K562 (cell line): Measurements from ENCODE around the gene SHISAL2A. TPM values are rescaled to one million over a fixed set of nuclear protein-coding genes. Genes with fewer than 3 reads are reported as not detected.
A peak's percentile ranks its signal among the peaks of the same experiment; 100 is the strongest.

Experiments used
- ATAC-seq: fragments of 200-7000 bp; cut with Tn5 transposase; 3 replicates; pipeline ENCODE4 v1.9.1; 2020; ENCODE audit warnings: moderate library complexity
- BruUV-seq: library from RNA; stranded (reverse); fragments of 400-500 nt; replicated peaks from 2 replicates; lab custom pipeline; 2021; lab: Mats Ljungman, UMichigan
- CTCF ChIA-PET: fragments of 300-600 bp; formaldehyde crosslinking; extraction: SDS; loops from one replicate; lab custom pipeline; 2021; ENCODE audit warnings: low intra/inter-chr PET ratio; lab: Yijun Ruan, JAX
- POLR2A ChIA-PET: fragments of 300-600, 350-650 bp; sonication (Branson Sonifier 250); formaldehyde crosslinking; extraction: SDS; loops from one replicate; lab custom pipeline; 2021; ENCODE audit warnings: antibody characterized with exemption, inconsistent platforms; lab: Yijun Ruan, JAX
- DNase-seq, 4 experiments: peaks; one replicate each; pipeline versions ENCODE4 v3.0.0 to v3.0.0-alpha.2; 2011 to 2018; ENCODE audit warnings: low spot score in 3 of 4, mixed read lengths in 3 of 4; ENCODE audit errors: extremely low read depth in 1 of 4
- FAIRE-seq: peaks from 2 replicates; lab custom pipeline; 2011; peaks lifted over from hg19 to GRCh38; lab: Jason Lieb, UNC
- H2AFZ ChIP-seq: 2 replicates; pipeline ENCODE4 v1.6.0; 2011; ENCODE audit warnings: low read depth, low read length, control low read depth, inconsistent platforms
- H3K27ac ChIP-seq: fragments of 200-600 bp; 3 replicates; pipeline ENCODE4 v1.8.0; 2011; ENCODE audit warnings: low read depth, mild to moderate bottlenecking, control low read depth, inconsistent platforms, low read length, moderate library complexity, mixed read lengths; ENCODE audit errors: extremely low read depth
- H3K27me3 ChIP-seq, 2 experiments: fragments of 300-600 bp in 1 of 2; 2 replicates in 1 of 2; 3 replicates in 1 of 2; pipeline versions ENCODE4 v1.6.0 to v1.8.0; 2011; ENCODE audit warnings: inconsistent platforms in 2 of 2, low read length in 2 of 2, mild to moderate bottlenecking in 1 of 2, mixed read lengths in 1 of 2, moderate library complexity in 1 of 2; ENCODE audit not compliant: control insufficient read depth in 2 of 2, insufficient read depth in 2 of 2
- H3K36me3 ChIP-seq: fragments of 300-600 bp; 3 replicates; pipeline ENCODE4 v1.8.0; 2011; ENCODE audit warnings: mild to moderate bottlenecking, low read length, inconsistent platforms; ENCODE audit not compliant: control insufficient read depth, insufficient read depth
- H3K4me1 ChIP-seq, 2 experiments: fragments of 200-600 bp in 1 of 2; replicated peaks in 1 of 2; 2 replicates in 1 of 2; 3 replicates in 1 of 2; pipeline versions ENCODE4 v1.5.1 to v1.8.0; 2011; ENCODE audit warnings: inconsistent platforms in 2 of 2, low read length in 2 of 2, mild to moderate bottlenecking in 1 of 2, mixed read lengths in 1 of 2, moderate library complexity in 1 of 2; ENCODE audit not compliant: control insufficient read depth in 2 of 2, insufficient read depth in 2 of 2
- H3K4me2 ChIP-seq: 2 replicates; pipeline ENCODE4 v1.6.1; 2011; ENCODE audit warnings: low read length, control low read depth, inconsistent platforms, mixed read lengths; ENCODE audit not compliant: insufficient read depth
- H3K4me3 ChIP-seq: fragments of 200-600 bp; sonication (generic), shearing (Covaris generic); 2 replicates; pipeline ENCODE4 v1.5.1; 2016; ENCODE audit warnings: control low read depth, inconsistent platforms
- H3K79me2 ChIP-seq: fragments of 200-600 bp; 3 replicates; pipeline ENCODE4 v1.8.0; 2011; ENCODE audit warnings: low read length, inconsistent platforms; ENCODE audit not compliant: control insufficient read depth, insufficient read depth
- H3K9ac ChIP-seq, 2 experiments: 2 replicates each; pipeline versions ENCODE4 v1.6.0 to v1.6.1; 2011; ENCODE audit warnings: low read depth in 2 of 2, low read length in 2 of 2, control low read depth in 1 of 2, inconsistent platforms in 1 of 2, mild to moderate bottlenecking in 1 of 2, mixed read lengths in 1 of 2; ENCODE audit not compliant: insufficient read depth in 1 of 2
- H3K9me1 ChIP-seq: one replicate; pipeline ENCODE4 v1.6.0; 2011; ENCODE audit warnings: inconsistent platforms, mild to moderate bottlenecking, low read length, moderate library complexity; ENCODE audit not compliant: control insufficient read depth, insufficient read depth
- H3K9me3 ChIP-seq: replicated peaks from 2 replicates; pipeline ENCODE4 v1.5.1; 2011; ENCODE audit warnings: low read depth, low read length, inconsistent platforms; ENCODE audit not compliant: control insufficient read depth, insufficient read depth
- H4K20me1 ChIP-seq: replicated peaks from 2 replicates; pipeline ENCODE4 v1.6.1; 2011; ENCODE audit warnings: low read length, inconsistent platforms, mixed read lengths; ENCODE audit not compliant: control insufficient read depth, insufficient read depth
- ATF3 ChIP-seq, 2 experiments: fragments of 450-650 bp in 1 of 2; sonication (generic) in 1 of 2; formaldehyde crosslinking in 1 of 2; IDR thresholded peaks in 1 of 2; conservative IDR thresholded peaks in 1 of 2; 2 replicates each; pipeline versions ENCODE4 v1.6.1 to v1.8.1; 2016 to 2023; ENCODE audit warnings: mild to moderate bottlenecking in 2 of 2, moderate library complexity in 2 of 2, inconsistent platforms in 1 of 2, missing genetic modification reagents in 1 of 2
- FOSL1 ChIP-seq: fragments of 200-800 bp; sonication (Bioruptor generic); conservative IDR thresholded peaks from 2 replicates; pipeline ENCODE4 v1.6.1; 2016; ENCODE audit warnings: missing genetic modification characterization, missing compliant biosample characterization
- GTF2E2 ChIP-seq: fragments of 200-800 bp; sonication (Bioruptor generic); IDR thresholded peaks from 2 replicates; pipeline ENCODE4 v1.6.1; 2016; ENCODE audit warnings: missing genetic modification characterization, missing compliant biosample characterization
- HMGXB4 ChIP-seq: sonication (generic); formaldehyde crosslinking; IDR thresholded peaks from 2 replicates; pipeline ENCODE4 v1.8.1; 2023; ENCODE audit warnings: mild to moderate bottlenecking, missing genetic modification reagents
- JUN ChIP-seq, 2 experiments: sonication (generic) in 1 of 2; formaldehyde crosslinking in 1 of 2; IDR thresholded peaks; 2 replicates each; pipeline versions ENCODE4 v1.6.1 to v1.8.0; 2012 to 2022; ENCODE audit warnings: borderline replicate concordance in 2 of 2, mild to moderate bottlenecking in 2 of 2, improper control_type of control experiment in 1 of 2, low read depth in 1 of 2, low read length in 1 of 2, missing genetic modification reagents in 1 of 2
- KDM5B ChIP-seq: fragments of 200-600 bp; sonication (generic); IDR thresholded peaks from 2 replicates; pipeline ENCODE4 v1.6.1; 2012; ENCODE audit warnings: low read depth, mild to moderate bottlenecking, moderate library complexity, low read length, control low read depth, inconsistent platforms; ENCODE audit not compliant: insufficient replicate concordance
- LARP7 ChIP-seq: fragments of 450-650 bp; IDR thresholded peaks from 2 replicates; pipeline ENCODE4 v1.6.1; 2016
- MAZ ChIP-seq, 2 experiments: fragments of 450-650 bp in 1 of 2; sonication (generic) in 1 of 2; formaldehyde crosslinking; IDR thresholded peaks in 1 of 2; conservative IDR thresholded peaks in 1 of 2; 2 replicates each; pipeline versions ENCODE4 v1.4.0 to v1.5.0; 2020; ENCODE audit warnings: mild to moderate bottlenecking in 1 of 2, missing genetic modification reagents in 1 of 2
- MXI1 ChIP-seq: IDR thresholded peaks from 2 replicates; pipeline ENCODE4 v1.6.1; 2011; ENCODE audit warnings: low read depth, mild to moderate bottlenecking, improper control_type of control experiment, low read length
- NFE2 ChIP-seq: IDR thresholded peaks from 2 replicates; pipeline ENCODE4 v1.6.1; 2014; ENCODE audit warnings: antibody characterized with exemption, low read depth
- RFX7 ChIP-seq: fragments of 250-450 bp; sonication (Bioruptor Pico); IDR thresholded peaks from 2 replicates; pipeline ENCODE4 v1.5.1; 2021; ENCODE audit warnings: mild to moderate bottlenecking
- TOE1 ChIP-seq, 2 experiments: fragments of 450-650 bp in 1 of 2; sonication (generic) in 1 of 2; formaldehyde crosslinking in 1 of 2; IDR thresholded peaks; 2 replicates each; pipeline versions ENCODE4 v1.7.1 to v1.8.0; 2016 to 2022; ENCODE audit warnings: borderline replicate concordance in 2 of 2, mild to moderate bottlenecking in 2 of 2, antibody characterized with exemption in 1 of 2, inconsistent platforms in 1 of 2, low read depth in 1 of 2, missing genetic modification reagents in 1 of 2, moderate library complexity in 1 of 2
- ZFP36 ChIP-seq: fragments of 150-350 bp; IDR thresholded peaks from 2 replicates; pipeline ENCODE4 v1.6.1; 2018; ENCODE audit warnings: low read length, low read depth; ENCODE audit not compliant: partially characterized antibody
- ZKSCAN8 ChIP-seq: fragments of 200-800 bp; sonication (Bioruptor generic); IDR thresholded peaks from 2 replicates; pipeline ENCODE4 v1.6.1; 2016; ENCODE audit warnings: missing genetic modification characterization, missing compliant biosample characterization
- ZNF140 ChIP-seq: fragments of 250-450 bp; sonication (Bioruptor Pico); IDR thresholded peaks from 2 replicates; pipeline ENCODE4 v1.8.0; 2021; ENCODE audit warnings: moderate library complexity, mild to moderate bottlenecking, inconsistent platforms
- ZNF398 ChIP-seq: fragments of 250-450 bp; sonication (Bioruptor Pico); IDR thresholded peaks from 2 replicates; pipeline ENCODE4 v1.8.0; 2021; ENCODE audit warnings: moderate library complexity, mild to moderate bottlenecking, inconsistent platforms
- ZNF57 ChIP-seq: fragments of 450-650 bp; formaldehyde crosslinking; IDR thresholded peaks from 2 replicates; pipeline ENCODE4 v1.4.0; 2020; ENCODE audit warnings: mild to moderate bottlenecking, moderate library complexity
- WGBS: fragments of 100-300 bp; shearing (Covaris generic); methylation state at CpG from one replicate; pipeline ENCODE4 v1.1.6; 2016; ENCODE audit warnings: low coverage, mixed read lengths; ENCODE audit not compliant: insufficient coverage; ENCODE audit errors: missing lambda C conversion rate; 5-methylcytosine and 5-hydroxymethylcytosine counted together
- in situ Hi-C: fragments of 300-500 bp; cut with MboI; formaldehyde crosslinking; loops from 4 replicates; pipeline ENCODE4 v1.15.0; 2018; ENCODE audit warnings: inconsistent platforms, mixed read lengths
- intact Hi-C: fragments of 100-400 bp; cut with micrococcal nuclease; formaldehyde crosslinking; loops from 2 replicates; pipeline ENCODE4 v1.14.2; 2022
- polyA plus RNA-seq, 8 experiments: library from polyadenylated mRNA; depleted of rRNA in 4 of 8; stranded (reverse) in 5 of 8; unstranded in 3 of 8; fragments of >200 nt; fragmentation: Nextera tagmentation in 2 of 8; fragmentation: Illumina TruSeq in 1 of 8; extraction: Ambion mirVana in 2 of 8; extraction: Trizol in 1 of 8; gene quantifications; 2 replicates each; pipeline versions ENCODE4 v1.2.1 to v1.2.3, GENCODE V29; 2011 to 2014; ENCODE audit warnings: inconsistent platforms in 1 of 8, missing spikeins in 1 of 8
- total RNA-seq, 7 experiments: library from RNA; depleted of rRNA in 6 of 7; stranded (reverse); fragments of >200 nt in 6 of 7; fragmentation: Illumina TruSeq in 2 of 7; extraction: Trizol in 2 of 7; gene quantifications; 2 replicates each; pipeline versions ENCODE4 v1.2.1 to v1.2.3, GENCODE V29; 2011 to 2021; ENCODE audit warnings: low replicate concordance in 1 of 7

Gene SHISAL2A
- total and polyA plus RNA-seq, 9 of the 15 experiments (the other 6 are each of a cell fraction or from before 2014, with no cell fraction given): 0.11 TPM; not detected in 8

GRCh38 chr1:52659356-52659755 lies 26.4 kb downstream of the SHISAL2A start:
- H3K4me1 ChIP-seq: peaks cover 2% of the 10 kb centered on the region in 2 experiments; a peak in 3 of 5 replicates
- H3K4me2 ChIP-seq: no peak overlapping the region
- WGBS: 63% methylated on average over 3 of the region's 3 CpGs
- no peaks in the 10 kb centered on the region for H3K9me1 ChIP-seq
- DNase-seq (no peak), FAIRE-seq (no peak), ATAC-seq (no peak)
- H3K79me2 ChIP-seq: no peaks in the 10 kb centered on the region
- BruUV-seq: no TSS peak
- no peaks in the 10 kb centered on the region for H3K9me3 ChIP-seq
- no peak overlapping the region for H2AFZ ChIP-seq
- H3K27ac ChIP-seq: no peak overlapping the region
- no peaks in the 10 kb centered on the region for H3K27me3 ChIP-seq
- intact Hi-C loops: no loop called here
- ChIA-PET POLR2A (interaction anchor here (3.1 kb wide), 1 partner anchor 11 kb away, joined by 12 read pairs; no protein-coding TSS in a partner anchor), CTCF (no interaction called here)
- H4K20me1 ChIP-seq: no peaks in the 10 kb centered on the region
- in situ Hi-C loops: no loop called here
- no peak overlapping the region for H3K9ac ChIP-seq
- H3K4me3 ChIP-seq: no peak overlapping the region
- H3K36me3 ChIP-seq: no peaks in the 10 kb centered on the region
- no peak for TF ChIP-seq ZNF398 (CRISPR knock-in tag)
- TF ChIP-seq FOSL1 (tag): peak; percentile 79
- TF ChIP-seq MAZ (CRISPR knock-in tag; conservative IDR thresholded peaks at IDR 0.05 in 1 of 2, IDR thresholded peaks at IDR 0.05 in 1 of 2): no peak
- TF ChIP-seq HMGXB4 (CRISPR knock-in tag): no peak
- peak; percentile 65; the same call in 1 of the 2 replicates for TF ChIP-seq JUN (IDR thresholded peaks at IDR 0.05; ENCODE audit: borderline replicate concordance, low read depth, low read length)
- no peak for TF ChIP-seq JUN (CRISPR knock-in tag; IDR thresholded peaks at IDR 0.05; ENCODE audit: borderline replicate concordance)
- TF ChIP-seq ATF3 (IDR thresholded peaks at IDR 0.05): peak; percentile 69; the same call in 1 of the 2 replicates
- no peak; the same call in 1 of the 2 replicates for TF ChIP-seq ATF3 (CRISPR knock-in tag; conservative IDR thresholded peaks at IDR 0.05)
- TF ChIP-seq ZKSCAN8 (CRISPR knock-in tag): no peak
- no peak for TF ChIP-seq KDM5B
- TF ChIP-seq LARP7: no peak
- no peak for TF ChIP-seq TOE1 (IDR thresholded peaks at IDR 0.05; ENCODE audit: borderline replicate concordance)
- TF ChIP-seq TOE1 (CRISPR knock-in tag; IDR thresholded peaks at IDR 0.05; ENCODE audit: borderline replicate concordance, low read depth): no peak
- TF ChIP-seq ZFP36: no peak
- 0 out of 2 replicates have a peak, but pooled peaks have one; percentile 4 for TF ChIP-seq NFE2
- TF ChIP-seq ZNF140 (CRISPR knock-in tag): no peak
- TF ChIP-seq GTF2E2: no peak
- no peak for TF ChIP-seq MXI1
- TF ChIP-seq ZNF57: no peak
- TF ChIP-seq RFX7 (CRISPR knock-in tag): no peak
